Iris pigment epithelial cell (primary cell): ENCODE data around the gene ZNF638.

ENCODE experiments used
- DNase-seq: peaks from one replicate; pipeline ENCODE4 v3.0.0-alpha.2; 2011; ENCODE audit warnings: low read depth

Gene ZNF638

GRCh38 chr2:71457123-71457915, 125.7 kb downstream of the ZNF638 start:
- DNase-seq, result no peak

GRCh38 chr2:71457923-71458322, 126.3 kb downstream of the ZNF638 start:
- DNase-seq, result no peak

- peak; percentile 63 for DNase-seq
These were observed 127.0 kb downstream of the ZNF638 start for GRCh38 chr2:71458413-71459083.

- no peak for DNase-seq
These were observed 127.5 kb downstream of the ZNF638 start for GRCh38 chr2:71459084-71459431.

GRCh38 chr2:71460056-71460455, 128.5 kb downstream of the ZNF638 start:
- DNase-seq, result no peak

GRCh38 chr2:71460595-71461303, 129.2 kb downstream of the ZNF638 start:
- no peak for DNase-seq

- DNase-seq, result no peak
These were observed 129.7 kb downstream of the ZNF638 start for GRCh38 chr2:71461304-71461671.

- no peak for DNase-seq
These were observed 130.5 kb downstream of the ZNF638 start for GRCh38 chr2:71462056-71462605.

GRCh38 chr2:71462641-71463341, 131.2 kb downstream of the ZNF638 start:
- DNase-seq, result no peak

- DNase-seq, result no peak
These were observed 131.7 kb downstream of the ZNF638 start for GRCh38 chr2:71463342-71463654.

- DNase-seq, result no peak
These were observed 132.8 kb downstream of the ZNF638 start for GRCh38 chr2:71464389-71464788.

GRCh38 chr2:71465356-71465755, 133.8 kb downstream of the ZNF638 start:
- DNase-seq, result no peak

- DNase-seq, result no peak
These were observed 134.3 kb downstream of the ZNF638 start for GRCh38 chr2:71465961-71466300.

- DNase-seq, result peak; percentile 28
These were observed 135.0 kb downstream of the ZNF638 start for GRCh38 chr2:71466301-71467179.

- DNase-seq, result no peak
These were observed 135.7 kb downstream of the ZNF638 start for GRCh38 chr2:71467180-71467815.

- DNase-seq, result no peak
These were observed 136.9 kb downstream of the ZNF638 start for GRCh38 chr2:71468279-71469015.

GRCh38 chr2:71469403-71470398, 138.1 kb downstream of the ZNF638 start:
- no peak for DNase-seq

GRCh38 chr2:71471276-71471675, 139.7 kb downstream of the ZNF638 start:
- DNase-seq, result peak; percentile 88

GRCh38 chr2:71472019-71472418, 140.4 kb downstream of the ZNF638 start:
- DNase-seq, result no peak
